GM23338 (cell line): ENCODE measurements around the gene MIER1. TPM values are rescaled to one million over a fixed set of nuclear protein-coding genes. Genes with fewer than 3 reads are reported as not detected.

Source experiments
- ATAC-seq: fragments of 200-7000 bp; cut with Tn5 transposase; 3 replicates; pipeline ENCODE4 v1.9.1; 2020
- DNase-seq: peaks from one replicate; pipeline ENCODE4 v3.0.0-alpha.2; 2015; ENCODE audit warnings: low spot score
- H2AFZ ChIP-seq: fragments of 200-600 bp; sonication (generic); 2 replicates; pipeline ENCODE4 v1.8.0; 2016; ENCODE audit warnings: antibody characterized with exemption, mild to moderate bottlenecking, moderate library complexity
- H3F3A ChIP-seq: fragments of 200-600 bp; sonication (generic); replicated peaks from 2 replicates; pipeline ENCODE4 v1.8.0; 2017; ENCODE audit warnings: antibody characterized with exemption, mixed run types, low read depth
- H3K27ac ChIP-seq: fragments of 200-600 bp; sonication (generic); 2 replicates; pipeline ENCODE4 v1.6.1; 2016; ENCODE audit warnings: low read depth
- H3K27me3 ChIP-seq: fragments of 200-600 bp; sonication (generic); 2 replicates; pipeline ENCODE4 v1.8.0; 2016; ENCODE audit warnings: mild to moderate bottlenecking, mixed run types, moderate library complexity; ENCODE audit not compliant: insufficient read depth
- H3K36me3 ChIP-seq: fragments of 200-600 bp; sonication (generic); 2 replicates; pipeline ENCODE4 v1.8.0; 2016; ENCODE audit warnings: mild to moderate bottlenecking; ENCODE audit not compliant: insufficient read depth
- H3K4me1 ChIP-seq: fragments of 200-600 bp; sonication (generic); 2 replicates; pipeline ENCODE4 v1.8.0; 2016; ENCODE audit warnings: mild to moderate bottlenecking, moderate library complexity; ENCODE audit not compliant: insufficient read depth
- H3K4me2 ChIP-seq: fragments of 200-600 bp; sonication (generic); 2 replicates; pipeline ENCODE4 v1.7.1; 2017; ENCODE audit warnings: mixed run types
- H3K4me3 ChIP-seq: fragments of 200-600 bp; sonication (generic); 2 replicates; pipeline ENCODE4 v1.6.1; 2016; ENCODE audit warnings: mixed run types
- H3K79me2 ChIP-seq: fragments of 200-600 bp; sonication (generic); replicated peaks from 2 replicates; pipeline ENCODE4 v1.8.0; 2017; ENCODE audit warnings: mild to moderate bottlenecking; ENCODE audit not compliant: insufficient read depth
- H3K9me2 ChIP-seq: fragments of 200-600 bp; sonication (generic); 2 replicates; pipeline ENCODE4 v1.8.0; 2017; ENCODE audit not compliant: insufficient read depth
- H4K20me1 ChIP-seq: fragments of 200-600 bp; sonication (generic); replicated peaks from 2 replicates; pipeline ENCODE4 v1.8.0; 2017; ENCODE audit warnings: mild to moderate bottlenecking; ENCODE audit not compliant: insufficient read depth
- H3K27ac Mint-ChIP-seq: 2 replicates; pipeline ENCODE4 v1.8.0; 2020; ENCODE audit warnings: inconsistent platforms, mild to moderate bottlenecking, moderate library complexity, mixed read lengths
- H3K27me3 Mint-ChIP-seq: 3 replicates; pipeline ENCODE4 v1.8.0; 2022; ENCODE audit warnings: low read depth, mild to moderate bottlenecking, moderate library complexity, mixed read lengths, inconsistent platforms; ENCODE audit not compliant: insufficient read depth, poor library complexity
- H3K36me3 Mint-ChIP-seq: 3 replicates; pipeline ENCODE4 v1.8.0; 2021; ENCODE audit warnings: low read depth, mild to moderate bottlenecking, inconsistent platforms, moderate library complexity, mixed read lengths
- H3K4me1 Mint-ChIP-seq: 3 replicates; pipeline ENCODE4 v1.8.0; 2020; ENCODE audit warnings: mild to moderate bottlenecking, inconsistent platforms, mixed read lengths
- H3K4me3 Mint-ChIP-seq: 3 replicates; pipeline ENCODE4 v1.8.0; 2021; ENCODE audit warnings: moderate library complexity, mild to moderate bottlenecking, inconsistent platforms, mixed read lengths
- H3K9me3 Mint-ChIP-seq: 3 replicates; pipeline ENCODE4 v1.8.0; 2020; ENCODE audit warnings: moderate library complexity, mild to moderate bottlenecking, inconsistent platforms, mixed read lengths
- CREB1 ChIP-seq: fragments of 250-450 bp; sonication (Bioruptor Pico); IDR thresholded peaks from 2 replicates; pipeline ENCODE4 v1.5.0; 2020; ENCODE audit warnings: low read depth, mild to moderate bottlenecking, moderate library complexity
- EZH2phosphoT487 ChIP-seq: fragments of 200-600 bp; sonication (generic); IDR thresholded peaks from one replicate; pipeline ENCODE4 v1.8.1; 2018; ENCODE audit warnings: antibody characterized with exemption; ENCODE audit not compliant: unreplicated experiment
- JUNB ChIP-seq: IDR thresholded peaks from one replicate; pipeline ENCODE4 v1.6.1; 2016; ENCODE audit warnings: antibody characterized with exemption; ENCODE audit not compliant: unreplicated experiment
- NANOG ChIP-seq: IDR thresholded peaks from 2 replicates; pipeline ENCODE4 v1.6.1; 2016; ENCODE audit warnings: antibody characterized with exemption, borderline replicate concordance
- POLR2AphosphoS5 ChIP-seq: IDR thresholded peaks from 2 replicates; pipeline ENCODE4 v1.6.1; 2016; ENCODE audit warnings: antibody characterized with exemption, low read depth
- STAT1 ChIP-seq: IDR thresholded peaks from one replicate; pipeline ENCODE4 v1.6.1; 2016; ENCODE audit warnings: antibody characterized with exemption; ENCODE audit not compliant: unreplicated experiment
- ZNF331 ChIP-seq: fragments of 250-450 bp; sonication (Bioruptor Pico); IDR thresholded peaks from 2 replicates; pipeline ENCODE4 v1.5.0; 2020; ENCODE audit warnings: low read depth, mild to moderate bottlenecking, moderate library complexity
- polyA plus RNA-seq: library from polyadenylated mRNA; unstranded; fragments of >200 nt; fragmentation: Nextera tagmentation; extraction: Ambion mirVana; gene quantifications from 2 replicates; pipeline ENCODE4 v1.2.1, GENCODE V29; 2016
- total RNA-seq: library from RNA; depleted of rRNA; stranded (reverse); fragments of >200 nt; shearing (Covaris generic); gene quantifications from 2 replicates; pipeline ENCODE4 v1.2.3, GENCODE V29; 2014
- TF ChIP-seq, protein P1 (sequence below): fragments of 250-450 bp; sonication (Bioruptor Pico); IDR thresholded peaks from 2 replicates; pipeline ENCODE4 v1.5.0; 2020; ENCODE audit warnings: mild to moderate bottlenecking, moderate library complexity
- TF ChIP-seq, protein P2 (sequence below): IDR thresholded peaks from 2 replicates; pipeline ENCODE4 v1.6.1; 2016; ENCODE audit warnings: antibody characterized with exemption

The MIER1 gene
- total and polyA plus RNA-seq, 2 experiments from 2014 or later = 38.2 to 72.8 TPM

DNA sequence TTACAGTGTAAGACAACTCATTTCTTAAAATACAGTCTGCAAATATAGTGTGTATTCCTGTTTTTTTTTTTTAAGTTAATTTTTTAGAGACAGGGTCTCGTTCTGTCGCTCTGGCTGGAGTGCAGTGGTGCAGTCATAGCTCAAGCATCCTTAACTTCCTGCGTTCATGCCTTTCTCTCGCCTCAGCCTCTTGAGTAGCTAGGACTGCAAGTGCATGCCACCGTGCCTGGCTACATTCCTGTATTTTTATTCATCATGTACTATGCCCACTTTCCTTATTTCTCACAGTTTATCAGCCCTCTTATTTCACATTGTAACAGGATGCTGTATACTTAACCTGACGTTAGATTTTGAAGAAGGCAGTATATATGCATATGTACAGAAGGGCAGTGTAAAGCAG, 26.7 kb downstream of the MIER1 start:
- H3K36me3 ChIP-seq = peaks cover 19% of the 10 kb centered on the region; the same call in 1 of the 2 replicates
- no peaks in the 10 kb centered on the region for H3K27me3 Mint-ChIP-seq
- H3K4me3 ChIP-seq = no peak overlapping the region
- H2AFZ ChIP-seq = no peak overlapping the region
- peaks cover 4% of the 10 kb centered on the region; the same call in 1 of the 3 replicates for H3K4me1 Mint-ChIP-seq
- peaks cover 40% of the 10 kb centered on the region; the same call in 2 of the 3 replicates for H3K36me3 Mint-ChIP-seq
- H3K4me1 ChIP-seq = no peaks in the 10 kb centered on the region
- H3K9me2 ChIP-seq = no peaks in the 10 kb centered on the region
- H3K4me2 ChIP-seq = no peak overlapping the region
- H3K4me3 Mint-ChIP-seq = no peak overlapping the region
- H3K9me3 Mint-ChIP-seq = no peaks in the 10 kb centered on the region
- ATAC-seq (no peak), DNase-seq (no peak)
- no peak overlapping the region for H3K27ac Mint-ChIP-seq
- peaks cover 3% of the 10 kb centered on the region for H4K20me1 ChIP-seq
- no peaks in the 10 kb centered on the region for H3F3A ChIP-seq
- peaks cover 5% of the 10 kb centered on the region; the same call in 1 of the 2 replicates for H3K79me2 ChIP-seq
- TF ChIP-seq, protein P1, sequence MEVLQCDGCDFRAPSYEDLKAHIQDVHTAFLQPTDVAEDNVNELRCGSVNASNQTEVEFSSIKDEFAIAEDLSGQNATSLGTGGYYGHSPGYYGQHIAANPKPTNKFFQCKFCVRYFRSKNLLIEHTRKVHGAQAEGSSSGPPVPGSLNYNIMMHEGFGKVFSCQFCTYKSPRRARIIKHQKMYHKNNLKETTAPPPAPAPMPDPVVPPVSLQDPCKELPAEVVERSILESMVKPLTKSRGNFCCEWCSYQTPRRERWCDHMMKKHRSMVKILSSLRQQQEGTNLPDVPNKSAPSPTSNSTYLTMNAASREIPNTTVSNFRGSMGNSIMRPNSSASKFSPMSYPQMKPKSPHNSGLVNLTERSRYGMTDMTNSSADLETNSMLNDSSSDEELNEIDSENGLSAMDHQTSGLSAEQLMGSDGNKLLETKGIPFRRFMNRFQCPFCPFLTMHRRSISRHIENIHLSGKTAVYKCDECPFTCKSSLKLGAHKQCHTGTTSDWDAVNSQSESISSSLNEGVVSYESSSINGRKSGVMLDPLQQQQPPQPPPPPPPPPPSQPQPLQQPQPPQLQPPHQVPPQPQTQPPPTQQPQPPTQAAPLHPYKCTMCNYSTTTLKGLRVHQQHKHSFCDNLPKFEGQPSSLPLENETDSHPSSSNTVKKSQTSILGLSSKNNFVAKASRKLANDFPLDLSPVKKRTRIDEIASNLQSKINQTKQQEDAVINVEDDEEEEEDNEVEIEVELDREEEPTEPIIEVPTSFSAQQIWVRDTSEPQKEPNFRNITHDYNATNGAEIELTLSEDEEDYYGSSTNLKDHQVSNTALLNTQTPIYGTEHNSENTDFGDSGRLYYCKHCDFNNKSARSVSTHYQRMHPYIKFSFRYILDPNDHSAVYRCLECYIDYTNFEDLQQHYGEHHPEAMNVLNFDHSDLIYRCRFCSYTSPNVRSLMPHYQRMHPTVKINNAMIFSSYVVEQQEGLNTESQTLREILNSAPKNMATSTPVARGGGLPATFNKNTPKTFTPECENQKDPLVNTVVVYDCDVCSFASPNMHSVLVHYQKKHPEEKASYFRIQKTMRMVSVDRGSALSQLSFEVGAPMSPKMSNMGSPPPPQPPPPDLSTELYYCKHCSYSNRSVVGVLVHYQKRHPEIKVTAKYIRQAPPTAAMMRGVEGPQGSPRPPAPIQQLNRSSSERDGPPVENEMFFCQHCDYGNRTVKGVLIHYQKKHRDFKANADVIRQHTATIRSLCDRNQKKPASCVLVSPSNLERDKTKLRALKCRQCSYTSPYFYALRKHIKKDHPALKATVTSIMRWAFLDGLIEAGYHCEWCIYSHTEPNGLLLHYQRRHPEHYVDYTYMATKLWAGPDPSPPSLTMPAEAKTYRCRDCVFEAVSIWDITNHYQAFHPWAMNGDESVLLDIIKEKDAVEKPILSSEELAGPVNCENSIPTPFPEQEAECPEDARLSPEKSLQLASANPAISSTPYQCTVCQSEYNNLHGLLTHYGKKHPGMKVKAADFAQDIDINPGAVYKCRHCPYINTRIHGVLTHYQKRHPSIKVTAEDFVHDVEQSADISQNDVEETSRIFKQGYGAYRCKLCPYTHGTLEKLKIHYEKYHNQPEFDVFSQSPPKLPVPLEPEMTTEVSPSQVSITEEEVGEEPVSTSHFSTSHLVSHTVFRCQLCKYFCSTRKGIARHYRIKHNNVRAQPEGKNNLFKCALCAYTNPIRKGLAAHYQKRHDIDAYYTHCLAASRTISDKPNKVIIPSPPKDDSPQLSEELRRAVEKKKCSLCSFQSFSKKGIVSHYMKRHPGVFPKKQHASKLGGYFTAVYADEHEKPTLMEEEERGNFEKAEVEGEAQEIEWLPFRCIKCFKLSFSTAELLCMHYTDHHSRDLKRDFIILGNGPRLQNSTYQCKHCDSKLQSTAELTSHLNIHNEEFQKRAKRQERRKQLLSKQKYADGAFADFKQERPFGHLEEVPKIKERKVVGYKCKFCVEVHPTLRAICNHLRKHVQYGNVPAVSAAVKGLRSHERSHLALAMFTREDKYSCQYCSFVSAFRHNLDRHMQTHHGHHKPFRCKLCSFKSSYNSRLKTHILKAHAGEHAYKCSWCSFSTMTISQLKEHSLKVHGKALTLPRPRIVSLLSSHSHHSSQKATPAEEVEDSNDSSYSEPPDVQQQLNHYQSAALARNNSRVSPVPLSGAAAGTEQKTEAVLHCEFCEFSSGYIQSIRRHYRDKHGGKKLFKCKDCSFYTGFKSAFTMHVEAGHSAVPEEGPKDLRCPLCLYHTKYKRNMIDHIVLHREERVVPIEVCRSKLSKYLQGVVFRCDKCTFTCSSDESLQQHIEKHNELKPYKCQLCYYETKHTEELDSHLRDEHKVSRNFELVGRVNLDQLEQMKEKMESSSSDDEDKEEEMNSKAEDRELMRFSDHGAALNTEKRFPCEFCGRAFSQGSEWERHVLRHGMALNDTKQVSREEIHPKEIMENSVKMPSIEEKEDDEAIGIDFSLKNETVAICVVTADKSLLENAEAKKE (CRISPR knock-in tag) = no peak
- TF ChIP-seq POLR2AphosphoS5 = no peak
- no peak for TF ChIP-seq CREB1 (CRISPR knock-in tag)
- TF ChIP-seq, protein P2, sequence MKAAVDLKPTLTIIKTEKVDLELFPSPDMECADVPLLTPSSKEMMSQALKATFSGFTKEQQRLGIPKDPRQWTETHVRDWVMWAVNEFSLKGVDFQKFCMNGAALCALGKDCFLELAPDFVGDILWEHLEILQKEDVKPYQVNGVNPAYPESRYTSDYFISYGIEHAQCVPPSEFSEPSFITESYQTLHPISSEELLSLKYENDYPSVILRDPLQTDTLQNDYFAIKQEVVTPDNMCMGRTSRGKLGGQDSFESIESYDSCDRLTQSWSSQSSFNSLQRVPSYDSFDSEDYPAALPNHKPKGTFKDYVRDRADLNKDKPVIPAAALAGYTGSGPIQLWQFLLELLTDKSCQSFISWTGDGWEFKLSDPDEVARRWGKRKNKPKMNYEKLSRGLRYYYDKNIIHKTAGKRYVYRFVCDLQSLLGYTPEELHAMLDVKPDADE = no peak
- no peak for TF ChIP-seq EZH2phosphoT487
- no peak for TF ChIP-seq NANOG
- no peak for TF ChIP-seq STAT1
- no peak for TF ChIP-seq ZNF331 (CRISPR knock-in tag)
- no peak for TF ChIP-seq JUNB
- no peak overlapping the region for H3K27ac ChIP-seq
- no peaks in the 10 kb centered on the region for H3K27me3 ChIP-seq
